Choroid plexus epithelial cell (primary cell): Measurements from ENCODE around the gene WBP2.

Source experiments
- DNase-seq: peaks from one replicate; pipeline ENCODE4 v3.0.0-alpha.2; 2010; ENCODE audit warnings: low read depth
- H3K4me3 ChIP-seq: 2 replicates; pipeline ENCODE4 v1.5.1; 2011; ENCODE audit warnings: low read depth, mild to moderate bottlenecking, control low read depth, low read length, moderate library complexity
- TF ChIP-seq, protein P1 (sequence below): conservative IDR thresholded peaks from 2 replicates; pipeline ENCODE4 v1.5.1; 2011; ENCODE audit warnings: low read depth, mild to moderate bottlenecking, control low read depth, inconsistent platforms, low read length, moderate library complexity

WBP2 gene

DNA sequence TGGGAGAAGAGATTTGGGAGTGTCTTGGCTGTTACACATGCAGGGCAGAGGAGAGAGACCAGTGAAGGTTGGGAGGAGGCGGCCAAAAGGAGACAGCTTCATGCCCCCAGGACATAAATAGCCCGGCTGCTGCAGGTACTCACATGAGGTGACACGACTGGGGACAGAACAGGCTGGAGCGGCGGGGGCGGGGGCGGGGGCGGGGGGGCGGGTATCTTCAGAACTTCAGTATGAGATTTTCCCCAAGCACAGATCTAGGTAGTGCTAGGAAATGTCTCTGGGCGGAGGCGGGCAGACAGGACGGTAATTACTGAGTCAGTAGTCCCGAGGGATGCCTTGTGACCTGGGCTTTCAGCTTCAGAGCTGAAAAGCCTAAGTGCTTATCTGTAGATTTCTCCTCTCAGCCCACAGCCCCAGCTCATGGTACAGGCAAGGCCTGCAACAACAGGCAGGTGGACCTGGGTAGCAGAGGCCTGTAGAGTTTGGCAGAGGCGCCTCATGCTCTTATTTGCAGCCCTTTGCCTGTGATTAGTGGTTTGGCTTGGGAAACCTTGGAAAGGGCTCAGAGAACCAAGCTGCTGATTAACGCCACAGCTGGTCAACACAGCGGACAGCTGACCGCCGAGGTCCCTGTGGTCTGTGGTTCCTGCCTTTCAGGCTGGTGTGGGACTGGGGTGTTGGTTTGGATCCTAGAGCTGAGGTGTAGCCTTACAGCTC, 46.1 kb downstream of the WBP2 start:
- peak; percentile 85 for DNase-seq
- H3K4me3 ChIP-seq: no peak overlapping the region
- TF ChIP-seq, protein P1, sequence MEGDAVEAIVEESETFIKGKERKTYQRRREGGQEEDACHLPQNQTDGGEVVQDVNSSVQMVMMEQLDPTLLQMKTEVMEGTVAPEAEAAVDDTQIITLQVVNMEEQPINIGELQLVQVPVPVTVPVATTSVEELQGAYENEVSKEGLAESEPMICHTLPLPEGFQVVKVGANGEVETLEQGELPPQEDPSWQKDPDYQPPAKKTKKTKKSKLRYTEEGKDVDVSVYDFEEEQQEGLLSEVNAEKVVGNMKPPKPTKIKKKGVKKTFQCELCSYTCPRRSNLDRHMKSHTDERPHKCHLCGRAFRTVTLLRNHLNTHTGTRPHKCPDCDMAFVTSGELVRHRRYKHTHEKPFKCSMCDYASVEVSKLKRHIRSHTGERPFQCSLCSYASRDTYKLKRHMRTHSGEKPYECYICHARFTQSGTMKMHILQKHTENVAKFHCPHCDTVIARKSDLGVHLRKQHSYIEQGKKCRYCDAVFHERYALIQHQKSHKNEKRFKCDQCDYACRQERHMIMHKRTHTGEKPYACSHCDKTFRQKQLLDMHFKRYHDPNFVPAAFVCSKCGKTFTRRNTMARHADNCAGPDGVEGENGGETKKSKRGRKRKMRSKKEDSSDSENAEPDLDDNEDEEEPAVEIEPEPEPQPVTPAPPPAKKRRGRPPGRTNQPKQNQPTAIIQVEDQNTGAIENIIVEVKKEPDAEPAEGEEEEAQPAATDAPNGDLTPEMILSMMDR: peak; percentile 4

DNA sequence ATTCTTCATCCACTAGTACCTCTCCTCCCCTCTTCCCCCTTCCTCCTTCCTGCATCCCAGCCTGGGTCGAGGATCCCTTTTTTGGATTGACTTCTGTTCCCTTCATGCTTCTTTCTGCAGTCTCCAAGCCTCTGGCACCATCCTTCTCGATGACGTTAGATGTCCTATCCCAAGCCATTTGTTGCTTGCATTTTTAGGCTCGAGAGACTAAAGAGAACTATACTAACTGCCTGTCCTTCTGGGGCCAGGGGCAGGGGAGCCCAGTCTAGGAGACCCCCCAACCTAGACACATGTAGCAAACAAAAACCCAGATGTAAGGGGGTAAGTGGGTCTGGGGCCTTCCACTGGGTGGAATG, 46.6 kb downstream of the WBP2 start:
- TF ChIP-seq, protein P1: no peak
- H3K4me3 ChIP-seq: no peak overlapping the region
- no peak for DNase-seq

DNA sequence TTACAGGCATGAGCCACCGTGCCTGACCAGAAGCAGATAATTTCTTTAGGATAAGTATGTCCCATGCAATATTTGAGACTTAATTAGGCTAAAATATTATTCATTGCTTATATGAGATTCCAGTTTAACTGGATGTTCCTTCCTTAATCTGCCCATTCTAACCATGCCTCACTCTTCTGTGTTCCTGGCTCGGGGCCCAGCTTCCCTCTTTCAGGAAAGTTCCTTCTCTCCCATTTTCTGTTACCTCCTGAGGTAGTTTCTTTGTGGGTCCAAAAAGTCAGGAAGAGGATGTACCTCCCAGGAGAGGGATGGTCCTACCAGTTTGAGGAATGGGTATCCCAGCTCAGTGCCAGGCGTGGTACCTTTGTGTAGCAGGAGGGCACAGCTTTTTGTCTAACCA, 47.3 kb downstream of the WBP2 start:
- no peak overlapping the region for H3K4me3 ChIP-seq
- TF ChIP-seq, protein P1: no peak
- no peak for DNase-seq

DNA sequence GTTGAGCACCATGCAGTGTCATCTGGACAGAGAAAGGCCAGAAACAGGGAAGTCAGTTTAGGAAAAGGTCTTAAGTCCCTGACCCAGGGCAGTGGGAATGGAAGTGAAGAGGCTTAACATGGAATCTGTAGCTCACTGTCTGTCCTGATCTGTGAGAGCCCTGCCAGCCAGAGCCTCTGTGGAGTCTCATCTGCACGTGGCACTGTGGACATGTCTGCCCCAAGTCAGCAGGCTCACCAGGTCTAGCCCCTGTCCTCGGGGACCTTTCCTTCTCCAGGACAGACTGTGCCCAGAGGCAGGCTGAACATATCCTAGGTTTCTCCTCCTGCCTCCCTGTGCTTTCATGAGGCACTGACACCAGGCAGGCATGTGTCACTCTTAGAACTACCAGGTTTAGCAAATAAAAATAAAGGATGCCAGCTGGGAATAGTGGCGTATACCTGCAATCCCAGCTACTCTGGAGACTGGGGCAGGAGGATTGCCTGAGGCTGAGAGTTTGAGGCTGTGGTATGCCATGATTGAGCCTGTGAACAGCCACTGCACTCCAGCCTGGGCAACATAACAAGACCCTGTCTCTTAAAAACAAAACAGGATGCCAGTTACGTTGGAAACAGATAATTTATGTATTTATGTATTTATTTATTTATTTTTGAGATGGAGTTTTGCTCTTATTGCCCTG, 48.2 kb downstream of the WBP2 start:
- no peak overlapping the region for H3K4me3 ChIP-seq
- no peak for DNase-seq
- TF ChIP-seq, protein P1: no peak

DNA sequence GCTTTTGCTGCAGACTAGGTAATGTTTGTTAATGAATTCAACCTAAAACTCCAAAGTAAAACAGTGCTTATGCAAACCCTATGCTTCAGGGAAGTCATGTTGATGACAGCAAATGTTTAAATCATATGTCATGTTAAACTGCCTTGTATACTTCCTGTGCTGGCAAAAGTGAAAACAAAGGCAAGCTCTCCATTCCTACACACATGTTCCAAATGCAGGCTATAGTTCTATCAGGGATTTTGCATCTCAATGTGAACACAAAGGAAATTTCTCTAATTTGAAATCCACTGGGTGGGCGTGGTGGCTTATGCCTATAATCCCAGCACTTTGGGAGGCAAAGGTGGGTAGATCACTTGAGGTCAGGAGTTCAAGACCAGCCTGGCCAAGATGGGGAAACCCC, 51.3 kb downstream of the WBP2 start:
- no peak for DNase-seq
- TF ChIP-seq, protein P1: no peak
- no peak overlapping the region for H3K4me3 ChIP-seq

DNA sequence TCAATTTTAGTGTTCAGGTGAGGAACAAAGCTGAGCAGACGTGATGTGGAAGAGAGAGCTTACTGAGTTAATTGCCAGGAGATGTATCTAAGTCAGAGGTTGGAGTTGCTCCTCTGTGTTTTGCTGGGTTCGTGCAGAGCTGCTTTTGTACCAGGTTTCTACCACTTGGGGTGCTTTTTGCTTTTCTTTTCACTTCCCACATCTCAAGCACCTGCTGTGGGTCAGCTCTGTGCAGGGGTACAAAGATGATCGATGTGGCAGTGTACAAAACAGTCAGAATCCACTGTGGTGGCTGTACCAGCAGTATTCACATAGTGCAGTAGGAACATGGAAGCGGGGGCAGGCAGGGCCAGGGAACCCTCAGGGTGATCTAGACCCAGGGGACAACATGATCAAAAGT, 55.7 kb downstream of the WBP2 start:
- TF ChIP-seq, protein P1: no peak
- DNase-seq: no peak
- no peak overlapping the region for H3K4me3 ChIP-seq
